GM13976 (cell line): ENCODE results near the gene SZT2.

Experiments
- DNase-seq: peaks from one replicate; pipeline ENCODE4 v3.0.0; 2012; ENCODE audit warnings: low spot score
- in situ Hi-C: fragments of 300-500 bp; cut with MboI; formaldehyde crosslinking; loops from one replicate; pipeline ENCODE4 v1.12.0; 2022; ENCODE audit warnings: low sequenced_read_pairs, mixed read lengths, inconsistent platforms; ENCODE audit not compliant: unreplicated experiment
- TF ChIP-seq, protein P1 (sequence below): IDR thresholded peaks from 2 replicates; pipeline ENCODE4 v1.5.1; 2012; ENCODE audit warnings: borderline replicate concordance, mild to moderate bottlenecking; ENCODE audit not compliant: insufficient read depth; ENCODE audit errors: extremely low read depth, missing control alignments, control extremely low read depth

The SZT2 gene

DNA sequence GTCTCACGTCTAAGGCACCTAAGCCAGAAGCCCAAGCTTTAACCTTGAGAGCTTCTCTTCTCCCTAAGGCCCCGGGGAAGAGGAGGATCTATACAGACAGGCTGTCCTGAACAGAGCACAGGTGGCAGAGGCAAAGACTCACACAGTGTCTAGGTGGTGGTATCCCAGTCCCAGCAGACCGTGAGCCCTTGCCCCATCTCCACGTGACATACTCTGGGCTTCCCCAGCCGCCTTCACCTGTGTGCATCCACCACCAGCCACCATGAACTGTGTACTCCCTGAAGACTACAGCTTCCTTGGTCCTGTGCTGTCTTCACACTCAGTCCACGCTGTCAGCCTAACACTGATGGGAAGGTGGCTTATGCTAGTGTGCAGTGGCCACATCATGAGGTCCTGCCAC lies 31.7 kb downstream of the SZT2 start:
- in situ Hi-C loops, result no loop called here
- TF ChIP-seq, protein P1, sequence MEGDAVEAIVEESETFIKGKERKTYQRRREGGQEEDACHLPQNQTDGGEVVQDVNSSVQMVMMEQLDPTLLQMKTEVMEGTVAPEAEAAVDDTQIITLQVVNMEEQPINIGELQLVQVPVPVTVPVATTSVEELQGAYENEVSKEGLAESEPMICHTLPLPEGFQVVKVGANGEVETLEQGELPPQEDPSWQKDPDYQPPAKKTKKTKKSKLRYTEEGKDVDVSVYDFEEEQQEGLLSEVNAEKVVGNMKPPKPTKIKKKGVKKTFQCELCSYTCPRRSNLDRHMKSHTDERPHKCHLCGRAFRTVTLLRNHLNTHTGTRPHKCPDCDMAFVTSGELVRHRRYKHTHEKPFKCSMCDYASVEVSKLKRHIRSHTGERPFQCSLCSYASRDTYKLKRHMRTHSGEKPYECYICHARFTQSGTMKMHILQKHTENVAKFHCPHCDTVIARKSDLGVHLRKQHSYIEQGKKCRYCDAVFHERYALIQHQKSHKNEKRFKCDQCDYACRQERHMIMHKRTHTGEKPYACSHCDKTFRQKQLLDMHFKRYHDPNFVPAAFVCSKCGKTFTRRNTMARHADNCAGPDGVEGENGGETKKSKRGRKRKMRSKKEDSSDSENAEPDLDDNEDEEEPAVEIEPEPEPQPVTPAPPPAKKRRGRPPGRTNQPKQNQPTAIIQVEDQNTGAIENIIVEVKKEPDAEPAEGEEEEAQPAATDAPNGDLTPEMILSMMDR, result no peak
- no peak for DNase-seq

GRCh38 chr1:43421976-43422750 lies 32.5 kb downstream of the SZT2 start:
- in situ Hi-C loops, result no loop called here
- DNase-seq, result no peak
- TF ChIP-seq, protein P1, result no peak

- TF ChIP-seq, protein P1, result no peak
- in situ Hi-C loops, result no loop called here
- DNase-seq, result no peak
Observed at GRCh38 chr1:43422995-43423671, 33.4 kb downstream of the SZT2 start.

DNA sequence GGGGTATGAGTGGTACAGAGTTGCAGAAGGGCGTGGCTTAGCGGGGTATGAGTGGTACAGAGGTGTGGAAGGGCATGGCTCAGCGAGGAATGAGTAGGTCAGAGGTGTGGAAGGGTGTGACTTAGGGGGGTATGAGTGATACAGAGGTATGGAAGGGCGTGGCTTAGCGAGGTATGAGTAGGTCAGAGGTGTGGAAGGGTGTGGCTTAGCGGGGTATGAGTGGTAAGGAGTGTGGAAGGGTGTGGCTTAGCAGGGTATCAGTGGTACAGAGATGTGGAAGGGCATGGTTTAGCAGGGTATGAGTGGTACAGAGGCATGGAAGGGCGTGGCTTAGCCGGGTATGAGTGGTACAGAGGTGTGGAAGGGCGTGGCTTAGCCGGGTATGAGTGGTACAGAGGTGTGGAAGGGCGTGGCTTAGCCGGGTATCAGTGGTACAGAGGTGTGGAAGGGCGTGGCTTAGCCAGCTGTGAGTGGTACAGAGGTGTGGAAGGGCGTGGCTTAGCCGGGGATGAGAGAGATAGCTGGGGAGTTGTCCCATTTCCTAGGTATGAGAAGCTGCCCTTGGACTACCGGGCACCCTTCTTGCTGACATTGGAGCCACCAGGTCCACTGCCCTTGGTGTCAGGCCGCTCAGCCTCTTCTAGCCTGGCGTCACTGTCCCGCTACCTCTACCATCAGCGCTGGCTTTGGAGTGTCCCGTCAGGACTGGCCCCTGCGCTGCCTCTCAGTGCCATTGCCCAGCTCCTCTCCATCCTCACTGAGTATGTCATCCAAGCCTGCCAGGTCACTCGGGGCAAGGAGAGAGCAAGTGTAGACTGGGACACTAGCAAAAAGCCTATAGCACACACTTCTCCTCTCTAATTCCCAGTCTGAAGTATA lies 34.2 kb downstream of the SZT2 start:
- TF ChIP-seq, protein P1, result no peak
- in situ Hi-C loops, result no loop called here
- no peak for DNase-seq

GRCh38 chr1:43425045-43425444 lies 35.3 kb downstream of the SZT2 start:
- DNase-seq, result no peak
- in situ Hi-C loops, result no loop called here
- TF ChIP-seq, protein P1, result no peak

DNA sequence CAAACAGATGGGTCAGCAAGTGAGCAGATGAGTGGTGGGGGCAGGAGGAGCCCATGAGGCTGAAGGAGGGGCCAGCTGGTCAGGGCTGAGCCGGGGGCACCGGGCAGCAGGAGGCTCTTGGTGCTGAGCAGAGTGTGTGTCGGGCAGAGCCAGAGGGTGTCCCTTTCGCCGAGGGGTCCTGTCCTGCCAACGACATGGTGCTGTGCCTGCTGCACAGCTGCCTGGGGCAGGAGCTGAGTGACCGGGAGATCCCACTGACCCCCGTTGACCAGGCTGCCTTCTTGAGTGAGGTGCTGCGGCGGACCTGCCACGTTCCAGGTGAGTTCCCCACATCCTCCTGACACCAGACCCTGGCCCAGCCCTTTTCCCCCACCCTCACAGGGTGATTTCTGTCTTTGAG lies 36.5 kb downstream of the SZT2 start:
- TF ChIP-seq, protein P1, result no peak
- in situ Hi-C loops, result no loop called here
- no peak for DNase-seq
